ENCODE data around the gene ZBTB38.

Gene ZBTB38

DNA sequence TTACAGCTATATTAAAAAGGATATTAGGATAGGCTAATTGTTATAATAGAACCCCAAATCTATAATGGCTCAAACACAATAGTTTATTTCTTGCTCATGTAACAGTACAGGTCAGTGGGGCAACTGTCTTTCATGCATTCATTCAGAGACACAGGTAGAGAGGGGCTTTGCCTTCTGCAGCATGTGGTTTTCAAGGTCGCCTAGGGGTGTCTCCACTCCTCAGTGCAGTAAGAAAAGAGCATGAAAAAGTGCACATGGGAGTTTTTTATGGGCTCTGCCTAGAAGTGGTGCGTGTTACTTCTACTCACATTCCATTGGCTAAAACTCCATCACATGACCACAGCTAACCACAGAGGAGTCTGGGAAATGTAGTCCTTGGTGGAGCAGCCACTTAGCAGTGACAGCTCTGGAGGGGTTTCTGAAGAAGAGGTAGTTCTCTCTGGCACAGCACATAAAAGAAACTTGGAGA is 1.8 kb downstream of the ZBTB38 start:
- DNase-seq: peak; percentile 41

GRCh38 chr3:141371882-141372281 is 3.6 kb downstream of the ZBTB38 start:
- no peak for DNase-seq

GRCh38 chr3:141372656-141373055 is 4.4 kb downstream of the ZBTB38 start:
- DNase-seq: no peak

DNA sequence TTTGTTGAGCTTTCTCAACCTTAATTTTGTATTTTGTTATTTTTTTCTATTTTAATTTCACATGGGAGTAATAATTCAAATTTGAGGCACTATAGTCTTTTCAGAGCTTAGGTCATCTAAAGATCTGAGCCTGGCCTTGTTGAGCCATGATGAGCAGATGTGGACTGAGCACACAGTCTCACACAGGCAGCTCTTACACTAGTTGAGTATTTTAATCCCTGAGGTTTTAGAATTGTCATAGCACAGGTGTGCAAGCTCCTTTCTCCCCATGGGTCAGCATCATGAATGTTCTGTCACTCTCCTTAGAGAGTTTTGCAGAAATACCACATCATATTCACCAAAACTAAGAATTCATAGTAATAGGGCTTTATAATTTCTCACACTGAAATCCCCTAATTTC is 4.9 kb downstream of the ZBTB38 start:
- DNase-seq: no peak

DNA sequence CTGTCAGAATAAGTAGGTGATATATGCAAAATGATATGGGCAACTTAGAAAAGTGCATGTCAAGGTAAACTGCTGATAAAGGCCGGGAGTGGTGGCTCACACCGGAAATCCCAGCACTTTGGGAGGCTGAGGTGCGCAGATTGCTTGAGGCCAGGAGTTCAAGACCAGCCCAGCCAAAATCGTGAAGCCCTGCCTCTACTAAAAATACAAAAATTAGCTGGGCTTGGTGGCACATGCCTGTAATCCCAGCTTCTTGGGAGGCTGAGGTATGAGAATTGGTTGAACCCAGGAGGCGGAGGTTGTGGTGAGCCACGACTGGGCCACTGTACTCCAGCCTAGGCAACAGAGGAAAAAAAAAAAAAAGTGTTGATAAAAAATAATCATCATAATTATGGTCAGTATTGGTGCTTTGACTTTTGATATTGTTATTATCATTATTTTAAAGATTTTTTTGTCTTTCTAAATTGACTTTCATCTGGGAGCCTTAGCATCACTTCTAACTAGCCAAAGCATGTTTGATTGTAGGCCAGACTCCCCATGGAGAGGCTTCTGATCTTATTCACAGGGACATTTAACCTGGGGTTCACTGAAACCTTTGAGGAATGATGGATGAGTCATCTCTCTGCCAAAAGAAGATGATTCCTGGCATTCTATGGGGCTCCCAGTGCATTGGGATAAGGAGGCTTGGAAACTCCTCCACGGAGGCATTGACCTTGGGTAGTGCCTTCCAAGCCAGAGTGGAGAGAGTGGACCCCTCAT is 5.6 kb downstream of the ZBTB38 start:
- DNase-seq: no peak

- DNase-seq: no peak
Measured at GRCh38 chr3:141375381-141376301, 7.3 kb downstream of the ZBTB38 start.

GRCh38 chr3:141377377-141377776 is 9.1 kb downstream of the ZBTB38 start:
- no peak for DNase-seq

GRCh38 chr3:141378556-141378955 is 10.3 kb downstream of the ZBTB38 start:
- DNase-seq: no peak

- DNase-seq: no peak
Measured at GRCh38 chr3:141379250-141379966, 11.1 kb downstream of the ZBTB38 start.

DNA sequence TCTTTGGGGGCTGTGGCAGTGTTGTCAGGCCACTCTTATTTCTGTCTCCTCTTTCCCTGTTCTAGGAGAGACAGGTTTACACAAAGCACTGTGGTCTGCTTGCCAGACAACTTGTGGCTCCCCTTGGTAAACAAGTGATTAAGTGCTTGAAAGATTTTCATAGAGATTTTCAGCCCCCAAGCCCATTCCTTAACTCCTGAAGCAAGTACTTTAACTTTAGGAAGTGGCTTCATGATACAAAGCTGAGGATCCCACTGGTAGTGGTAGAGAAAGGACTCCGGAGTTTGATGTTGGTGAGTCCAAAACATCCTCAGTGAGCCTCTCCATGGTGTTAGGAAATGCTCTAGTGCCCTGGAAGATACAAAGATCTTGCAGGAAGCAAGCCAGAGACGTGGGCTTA is 12.0 kb downstream of the ZBTB38 start:
- DNase-seq: no peak

GRCh38 chr3:141380987-141381386 is 12.7 kb downstream of the ZBTB38 start:
- no peak for DNase-seq

DNA sequence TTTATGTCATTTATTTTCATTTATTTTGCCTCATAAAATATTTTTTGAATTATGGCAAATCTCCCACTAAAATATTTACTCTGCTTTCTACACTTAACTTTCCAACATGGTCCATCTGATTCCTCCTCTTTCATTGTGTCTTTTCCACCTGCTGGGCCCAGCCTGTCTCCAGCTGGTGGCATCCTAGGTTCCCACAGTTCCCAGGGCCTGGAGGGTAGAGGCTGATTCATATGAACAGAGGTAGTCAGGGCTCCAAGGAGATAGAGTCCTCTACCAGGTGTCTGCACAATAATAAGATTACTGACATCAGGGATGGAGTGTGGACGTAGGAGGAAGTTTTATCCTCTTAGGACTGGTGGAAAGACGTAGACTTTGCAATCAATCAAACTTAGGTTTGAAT is 14.3 kb downstream of the ZBTB38 start:
- DNase-seq: no peak

DNA sequence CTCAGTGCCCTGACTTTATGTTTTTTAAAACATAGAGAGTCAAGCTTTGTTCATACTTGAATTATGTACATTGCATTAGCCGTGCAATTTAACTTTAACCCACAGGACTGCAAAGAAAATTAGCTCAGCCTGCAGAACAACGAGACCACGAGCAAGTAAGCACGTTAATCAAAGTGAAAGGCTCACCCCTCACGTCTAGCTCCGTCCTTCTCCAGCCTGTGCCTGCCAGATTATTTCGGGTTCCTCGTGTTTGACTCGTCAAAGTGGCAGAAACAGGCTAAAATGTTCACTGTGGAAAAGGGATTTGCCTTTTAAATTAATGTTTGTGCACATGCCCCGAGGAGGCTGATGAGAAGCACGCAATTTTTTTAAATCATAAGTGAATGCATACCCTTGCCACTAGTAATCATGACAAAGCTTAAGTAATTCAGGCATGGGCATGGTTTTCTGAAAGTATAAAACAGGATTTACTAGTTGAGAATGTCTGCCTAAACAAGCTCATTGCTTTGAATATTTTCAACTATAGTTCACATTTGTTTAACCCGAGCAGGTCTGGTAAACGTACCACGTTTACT is 15.3 kb downstream of the ZBTB38 start:
- DNase-seq: no peak

GRCh38 chr3:141384157-141384556 is 15.9 kb downstream of the ZBTB38 start:
- DNase-seq: no peak

- DNase-seq: no peak
Measured at GRCh38 chr3:141384575-141384974, 16.3 kb downstream of the ZBTB38 start.

DNA sequence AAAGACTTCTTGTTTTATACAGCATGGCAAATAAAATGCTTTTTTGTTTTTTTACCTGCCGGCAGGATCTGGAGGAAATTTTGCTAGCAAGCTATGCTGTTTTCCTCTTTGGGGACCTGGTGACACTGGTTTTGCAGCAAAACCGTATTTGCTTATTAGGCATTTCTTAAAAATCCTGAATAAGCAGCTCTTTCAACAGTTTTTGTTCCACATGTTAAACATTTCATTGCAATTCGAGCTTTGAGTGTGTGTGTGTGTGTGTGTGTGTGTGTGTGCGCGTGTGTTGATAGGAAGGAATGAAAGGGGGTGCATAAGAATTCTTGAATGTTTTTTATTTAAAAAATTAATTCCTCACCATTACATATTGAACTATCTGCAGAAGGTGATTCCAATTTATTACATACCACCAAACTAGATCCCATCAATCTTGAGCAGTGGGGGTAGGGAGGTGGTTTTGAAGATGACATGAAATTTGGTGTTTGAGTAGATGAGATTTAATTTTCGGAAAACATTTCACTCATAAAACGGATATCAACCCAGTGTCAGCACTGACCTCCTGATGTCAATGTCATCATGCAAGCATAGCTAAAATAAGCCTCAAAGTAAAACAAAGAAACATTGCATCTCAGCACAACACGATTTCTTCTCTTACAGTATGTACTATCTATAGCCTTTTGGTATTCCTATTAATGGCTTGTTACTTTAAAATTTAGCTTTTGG is 17.3 kb downstream of the ZBTB38 start:
- no peak for DNase-seq

- DNase-seq: no peak
Measured at GRCh38 chr3:141386126-141386488, 17.8 kb downstream of the ZBTB38 start.

DNA sequence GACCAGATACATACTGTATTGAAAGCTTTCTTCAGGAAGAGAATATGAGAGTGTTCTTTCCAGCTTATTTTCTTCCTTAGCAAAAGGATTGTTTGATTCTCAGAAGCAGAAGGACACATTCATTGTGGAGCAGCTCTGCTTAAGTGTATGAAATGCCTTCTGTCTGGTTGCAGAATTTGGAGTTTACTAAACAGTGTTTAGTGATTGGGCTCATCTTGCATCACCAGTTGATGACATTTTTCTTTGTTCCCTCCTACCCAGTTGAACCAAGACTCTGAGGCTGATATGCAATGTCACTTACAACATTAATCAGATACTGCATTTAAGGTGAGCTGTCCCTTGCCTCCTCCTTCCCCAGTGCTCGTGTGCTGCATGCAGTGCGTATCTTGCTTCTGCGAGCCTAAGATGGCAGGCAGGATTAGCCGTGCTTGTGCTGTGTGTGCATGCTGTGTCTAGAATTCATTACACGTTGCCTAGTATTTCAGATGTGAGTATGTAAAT is 18.4 kb downstream of the ZBTB38 start:
- peak; percentile 79 for DNase-seq

GRCh38 chr3:141387516-141387915 is 19.2 kb downstream of the ZBTB38 start:
- DNase-seq: no peak

DNA sequence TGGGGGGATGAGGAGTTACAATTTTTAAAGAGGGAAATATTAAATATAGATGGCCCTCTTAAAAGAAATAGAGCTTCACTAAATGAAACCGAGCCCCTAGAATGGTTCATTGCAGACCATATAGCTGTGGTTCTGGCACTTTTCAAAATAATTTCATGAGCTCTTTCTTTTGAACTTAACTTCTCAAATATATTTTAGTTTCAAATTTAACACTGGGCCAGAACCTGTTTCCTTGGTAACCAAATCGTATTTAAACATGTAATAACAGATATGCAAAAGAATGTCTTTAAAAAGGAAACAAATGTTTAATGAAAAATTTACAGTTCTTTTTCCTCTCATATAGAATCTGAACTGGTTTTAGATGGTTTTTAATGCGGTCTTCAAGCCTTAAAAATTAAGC is 20.1 kb downstream of the ZBTB38 start:
- DNase-seq: no peak

DNA sequence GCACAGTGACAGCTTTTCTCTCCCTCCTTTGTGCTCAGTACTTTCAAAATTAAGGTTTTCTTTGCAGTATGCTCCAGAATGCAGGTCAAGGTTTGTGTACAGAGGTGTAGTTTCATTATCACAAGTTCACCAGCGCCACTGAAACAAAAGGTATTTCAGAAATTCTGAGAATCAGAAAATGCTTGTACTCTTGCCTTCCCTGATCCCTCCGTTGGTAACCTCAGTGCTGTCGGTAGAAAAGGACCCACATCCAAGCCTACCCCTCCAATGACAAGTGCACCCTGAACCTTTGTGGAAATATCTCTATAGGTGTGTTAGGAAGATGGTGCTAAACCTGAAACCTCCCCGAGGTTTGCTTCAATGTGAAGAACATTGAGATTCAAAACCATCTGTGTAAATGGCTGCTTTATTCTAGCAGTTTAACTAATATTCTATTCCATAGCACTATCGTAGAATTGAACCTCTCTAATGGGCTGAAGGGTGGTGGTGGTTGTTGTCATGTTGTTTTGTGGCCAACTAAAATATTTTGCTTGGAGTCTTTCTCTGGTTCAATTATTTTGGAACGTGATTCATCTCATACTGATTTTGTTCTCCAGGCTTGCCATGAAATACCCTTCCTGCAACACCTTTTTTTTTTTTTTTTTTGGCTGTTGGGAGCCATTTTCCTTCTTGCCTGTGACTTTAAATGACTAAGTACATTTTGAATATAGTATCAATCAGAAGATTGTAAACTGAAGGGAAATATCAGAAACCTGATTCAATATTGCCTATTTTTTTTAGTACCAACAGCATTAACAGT is 20.7 kb downstream of the ZBTB38 start:
- no peak for DNase-seq

All from NCI-H1436 treated with DMSO at 0.1 percent for 48 hours (cell line).